DND-41 (cell line): ENCODE results near the gene SPHK1.

Experiments
- ATAC-seq: fragments of 200-7000 bp; cut with Tn5 transposase; 3 replicates; pipeline ENCODE4 v1.9.1; 2021; ENCODE audit warnings: low read depth; ENCODE audit not compliant: insufficient read depth
- DNase-seq: peaks from one replicate; pipeline ENCODE4 v3.0.0-alpha.2; 2020
- H2AFZ ChIP-seq: 2 replicates; pipeline ENCODE4 v1.6.0; 2012; ENCODE audit warnings: low read depth, low read length
- H3K27ac ChIP-seq: 2 replicates; pipeline ENCODE4 v1.5.1; 2012; ENCODE audit warnings: low read length, inconsistent platforms
- H3K27me3 ChIP-seq: fragments of 200-600 bp; sonication (generic); 2 replicates; pipeline ENCODE4 v1.6.0; 2012; ENCODE audit warnings: low read length, mild to moderate bottlenecking, inconsistent platforms; ENCODE audit not compliant: insufficient read depth, poor library complexity
- H3K36me3 ChIP-seq: 2 replicates; pipeline ENCODE4 v1.5.1; 2012; ENCODE audit warnings: low read length, inconsistent platforms; ENCODE audit not compliant: insufficient read depth
- H3K4me1 ChIP-seq: 2 replicates; pipeline ENCODE4 v1.5.1; 2012; ENCODE audit warnings: mild to moderate bottlenecking, low read length; ENCODE audit not compliant: insufficient read depth
- H3K4me2 ChIP-seq: 2 replicates; pipeline ENCODE4 v1.6.0; 2012; ENCODE audit warnings: mild to moderate bottlenecking, moderate library complexity, low read length, inconsistent platforms; ENCODE audit not compliant: insufficient read depth
- H3K4me3 ChIP-seq, 2 experiments: fragments of 200-600 bp in 1 of 2; shearing (Covaris generic) in 1 of 2; 2 replicates each; pipeline ENCODE4 v1.5.1; 2012 to 2016; ENCODE audit warnings: inconsistent platforms in 2 of 2, low read length in 2 of 2, mild to moderate bottlenecking in 2 of 2, low read depth in 1 of 2, moderate library complexity in 1 of 2
- H3K79me2 ChIP-seq: 2 replicates; pipeline ENCODE4 v1.6.0; 2012; ENCODE audit warnings: low read length, inconsistent platforms; ENCODE audit not compliant: insufficient read depth
- H3K9ac ChIP-seq: 2 replicates; pipeline ENCODE4 v1.6.0; 2012; ENCODE audit warnings: low read depth, mild to moderate bottlenecking, inconsistent platforms, low read length, moderate library complexity
- H3K9me3 ChIP-seq: 2 replicates; pipeline ENCODE4 v1.5.1; 2012; ENCODE audit warnings: low read length, moderate library complexity, mild to moderate bottlenecking, inconsistent platforms; ENCODE audit not compliant: insufficient read depth, severe bottlenecking
- H4K20me1 ChIP-seq: 2 replicates; pipeline ENCODE4 v1.6.0; 2012; ENCODE audit warnings: low read length; ENCODE audit not compliant: insufficient read depth
- CTCF ChIP-seq: IDR thresholded peaks from 2 replicates; pipeline ENCODE4 v1.5.1; 2012; ENCODE audit warnings: borderline replicate concordance, low read length, moderate library complexity, mild to moderate bottlenecking; ENCODE audit not compliant: poor library complexity, severe bottlenecking; ENCODE audit errors: extremely low read depth
- EZH2 ChIP-seq: IDR thresholded peaks from 3 replicates; pipeline ENCODE4 v1.6.1; 2012; ENCODE audit warnings: borderline replicate concordance, low read depth, mild to moderate bottlenecking, moderate library complexity, low read length, inconsistent platforms; ENCODE audit not compliant: severe bottlenecking

The SPHK1 gene

GRCh38 chr17:76354747-76355310 lies 29.6 kb upstream of the SPHK1 start:
- Histone ChIP-seq H3K9ac (peak overlapping the region; percentile 60), H3K4me3 (peak overlapping the region in 1 of 2 experiments; percentile 5; a peak in 2 of 4 replicates), H3K36me3 (no peaks in the 10 kb centered on the region; the same call in 1 of the 2 replicates), H3K27me3 (no peaks in the 10 kb centered on the region), H3K4me2 (peak overlapping the region; percentile 92), H4K20me1 (no peaks in the 10 kb centered on the region; the same call in 1 of the 2 replicates), H2AFZ (peak overlapping the region; percentile 51), H3K27ac (no peak overlapping the region), H3K4me1 (peaks cover 34% of the 10 kb centered on the region), H3K9me3 (no peaks in the 10 kb centered on the region), H3K79me2 (peaks cover 25% of the 10 kb centered on the region)
- TF ChIP-seq EZH2 (no peak), CTCF (no peak)
- no peak for DNase-seq
- no peak for ATAC-seq

GRCh38 chr17:76356803-76357456 lies 27.5 kb upstream of the SPHK1 start:
- no peak overlapping the region for H3K27ac ChIP-seq
- no peak overlapping the region for H3K4me2 ChIP-seq
- no peaks in the 10 kb centered on the region for H3K9me3 ChIP-seq
- no peaks in the 10 kb centered on the region; the same call in 1 of the 2 replicates for H3K36me3 ChIP-seq
- no peaks in the 10 kb centered on the region; the same call in 1 of the 2 replicates for H4K20me1 ChIP-seq
- peaks cover 12% of the 10 kb centered on the region for H3K79me2 ChIP-seq
- H3K9ac ChIP-seq: no peak overlapping the region
- ATAC-seq (no peak), DNase-seq (no peak)
- peaks cover 22% of the 10 kb centered on the region for H3K4me1 ChIP-seq
- no peak for TF ChIP-seq EZH2
- no peak for TF ChIP-seq CTCF
- no peak overlapping the region for H3K4me3 ChIP-seq
- H2AFZ ChIP-seq: no peak overlapping the region
- H3K27me3 ChIP-seq: no peaks in the 10 kb centered on the region

- no peaks in the 10 kb centered on the region for H3K27me3 ChIP-seq
- H3K9ac ChIP-seq: no peak overlapping the region
- no peak for TF ChIP-seq EZH2
- no peak for TF ChIP-seq CTCF
- H3K4me3 ChIP-seq: no peak overlapping the region
- H3K4me2 ChIP-seq: no peak overlapping the region
- no peaks in the 10 kb centered on the region for H3K9me3 ChIP-seq
- no peak overlapping the region for H3K27ac ChIP-seq
- no peaks in the 10 kb centered on the region; the same call in 1 of the 2 replicates for H3K36me3 ChIP-seq
- peaks cover 6% of the 10 kb centered on the region for H3K79me2 ChIP-seq
- H4K20me1 ChIP-seq: no peaks in the 10 kb centered on the region; the same call in 1 of the 2 replicates
- DNase-seq: no peak
- no peak for ATAC-seq
- no peak overlapping the region for H2AFZ ChIP-seq
- H3K4me1 ChIP-seq: peaks cover 15% of the 10 kb centered on the region
Measured at GRCh38 chr17:76357597-76358158, 26.7 kb upstream of the SPHK1 start.
